IMR-90 (cell line): ENCODE measurements around the gene TWIST2. TPM values are rescaled to one million over a fixed set of nuclear protein-coding genes. Genes with fewer than 3 reads are reported as not detected.

Source experiments
- ATAC-seq: fragments of 200-7000 bp; cut with Tn5 transposase; 2 replicates; pipeline ENCODE4 v1.9.1; 2020; ENCODE audit warnings: low read depth, mild to moderate bottlenecking, moderate library complexity
- BruUV-seq: library from RNA; stranded (reverse); fragments of 400-500 nt; replicated peaks from 2 replicates; lab custom pipeline; 2021; lab: Mats Ljungman, UMichigan
- CTCF ChIA-PET: fragments of 300-600 bp; formaldehyde crosslinking; extraction: SDS; loops from one replicate; lab custom pipeline; 2021; ENCODE audit warnings: antibody characterized with exemption; lab: Yijun Ruan, JAX
- POLR2A ChIA-PET: fragments of 300-600 bp; sonication (Branson Sonifier 250); formaldehyde crosslinking; loops from one replicate; lab custom pipeline; 2022; ENCODE audit warnings: antibody characterized with exemption; ENCODE audit not compliant: unreplicated experiment; lab: Charles Lee
- DNase-seq: peaks from one replicate; pipeline ENCODE4 v3.0.0; 2013
- H2AFZ ChIP-seq: replicated peaks from 2 replicates; pipeline ENCODE3; 2013; ENCODE audit warnings: low read length, mild to moderate bottlenecking; ENCODE audit not compliant: poor library complexity
- H2AK5ac ChIP-seq: 2 replicates; pipeline ENCODE4 v1.6.1; 2013; ENCODE audit warnings: low read depth, low read length, inconsistent platforms
- H2AK9ac ChIP-seq: replicated peaks from 2 replicates; pipeline ENCODE3; 2013; ENCODE audit warnings: mild to moderate bottlenecking, low read depth, low read length, moderate library complexity; ENCODE audit not compliant: poor library complexity
- H2BK120ac ChIP-seq: 2 replicates; pipeline ENCODE4 v1.6.1; 2013; ENCODE audit warnings: low read depth, low read length, inconsistent platforms
- H2BK15ac ChIP-seq: 3 replicates; pipeline ENCODE4 v1.6.1; 2013; ENCODE audit warnings: low read depth, low read length, inconsistent platforms
- H2BK20ac ChIP-seq: 2 replicates; pipeline ENCODE4 v1.6.1; 2013; ENCODE audit warnings: low read depth, mild to moderate bottlenecking, inconsistent platforms, low read length, moderate library complexity
- H2BK5ac ChIP-seq: 2 replicates; pipeline ENCODE4 v1.6.1; 2013; ENCODE audit warnings: mild to moderate bottlenecking, low read depth, low read length, inconsistent platforms; ENCODE audit not compliant: poor library complexity, severe bottlenecking
- H3K14ac ChIP-seq: replicated peaks from 2 replicates; pipeline ENCODE4 v1.6.1; 2013; ENCODE audit warnings: low read depth, low read length, inconsistent platforms
- H3K18ac ChIP-seq: 2 replicates; pipeline ENCODE4 v1.6.1; 2013; ENCODE audit warnings: low read depth, low read length, control low read depth
- H3K23ac ChIP-seq: 2 replicates; pipeline ENCODE4 v1.6.1; 2013; ENCODE audit warnings: low read depth, low read length, inconsistent platforms
- H3K27ac ChIP-seq: 2 replicates; pipeline ENCODE4 v1.5.1; 2013; ENCODE audit warnings: mild to moderate bottlenecking, control low read depth, low read length; ENCODE audit not compliant: insufficient read depth
- H3K27me3 ChIP-seq: 2 replicates; pipeline ENCODE4 v1.6.1; 2013; ENCODE audit warnings: low read length; ENCODE audit not compliant: control insufficient read depth, insufficient read depth
- H3K36me3 ChIP-seq: 2 replicates; pipeline ENCODE4 v1.6.1; 2013; ENCODE audit warnings: low read length, mixed read lengths; ENCODE audit not compliant: control insufficient read depth, insufficient read depth
- H3K4ac ChIP-seq: 2 replicates; pipeline ENCODE4 v1.6.1; 2013; ENCODE audit warnings: low read depth, low read length, inconsistent platforms
- H3K4me1 ChIP-seq: 2 replicates; pipeline ENCODE4 v1.6.1; 2013; ENCODE audit warnings: low read length, mixed read lengths; ENCODE audit not compliant: control insufficient read depth, insufficient read depth
- H3K4me2 ChIP-seq: 2 replicates; pipeline ENCODE4 v1.6.1; 2013; ENCODE audit warnings: low read depth, mild to moderate bottlenecking, control low read depth, low read length, moderate library complexity
- H3K4me3 ChIP-seq: 2 replicates; pipeline ENCODE4 v1.5.1; 2013; ENCODE audit warnings: low read depth, mild to moderate bottlenecking, control low read depth, low read length, moderate library complexity; ENCODE audit not compliant: insufficient read depth
- H3K56ac ChIP-seq: 2 replicates; pipeline ENCODE4 v1.6.1; 2013; ENCODE audit warnings: low read length, inconsistent platforms; ENCODE audit not compliant: insufficient read depth; ENCODE audit errors: extremely low read depth
- H3K79me1 ChIP-seq, 2 experiments: 2 replicates each; pipeline ENCODE4 v1.6.1; 2013; ENCODE audit warnings: low read length in 2 of 2, inconsistent platforms in 1 of 2, low read depth in 1 of 2
- H3K9ac ChIP-seq: 2 replicates; pipeline ENCODE4 v1.6.1; 2013; ENCODE audit warnings: low read depth, low read length, control low read depth
- H3K9me1 ChIP-seq: 2 replicates; pipeline ENCODE4 v1.6.1; 2013; ENCODE audit warnings: low read length, inconsistent platforms; ENCODE audit not compliant: insufficient read depth
- H3K9me3 ChIP-seq: 2 replicates; pipeline ENCODE4 v1.6.1; 2013; ENCODE audit warnings: low read length; ENCODE audit not compliant: control insufficient read depth, insufficient read depth
- H4K20me1 ChIP-seq: 2 replicates; pipeline ENCODE4 v1.6.1; 2013; ENCODE audit warnings: low read length, inconsistent platforms; ENCODE audit not compliant: insufficient read depth
- H4K5ac ChIP-seq: 2 replicates; pipeline ENCODE4 v1.6.1; 2013; ENCODE audit warnings: mild to moderate bottlenecking, low read depth, low read length, control low read depth
- H4K8ac ChIP-seq, 2 experiments: 2 replicates each; pipeline ENCODE4 v1.6.1; 2013; ENCODE audit warnings: low read depth in 2 of 2, low read length in 2 of 2, control low read depth in 1 of 2, inconsistent platforms in 1 of 2
- H4K91ac ChIP-seq: 2 replicates; pipeline ENCODE4 v1.6.1; 2013; ENCODE audit warnings: low read depth, low read length, inconsistent platforms; ENCODE audit not compliant: insufficient read depth
- BHLHE40 ChIP-seq: fragments of 150-350 bp; IDR thresholded peaks from 2 replicates; pipeline ENCODE4 v1.6.1; 2016; ENCODE audit warnings: mild to moderate bottlenecking, low read depth, low read length
- CEBPB ChIP-seq: IDR thresholded peaks from 2 replicates; pipeline ENCODE4 v1.6.1; 2012; ENCODE audit warnings: low read depth, low read length, improper control_type of control experiment
- CHD1 ChIP-seq: IDR thresholded peaks from 2 replicates; pipeline ENCODE4 v1.6.1; 2012; ENCODE audit warnings: low read depth, low read length, improper control_type of control experiment
- FOS ChIP-seq: fragments of 150-350 bp; IDR thresholded peaks from 2 replicates; pipeline ENCODE4 v1.6.1; 2016; ENCODE audit warnings: low read depth, low read length
- MAFK ChIP-seq: IDR thresholded peaks from 2 replicates; pipeline ENCODE4 v1.6.1; 2012; ENCODE audit warnings: low read depth, low read length, improper control_type of control experiment
- MAZ ChIP-seq: IDR thresholded peaks from 2 replicates; pipeline ENCODE4 v1.6.1; 2012; ENCODE audit warnings: low read depth, mild to moderate bottlenecking, low read length, improper control_type of control experiment, moderate library complexity, borderline replicate concordance
- MXI1 ChIP-seq: IDR thresholded peaks from 2 replicates; pipeline ENCODE4 v1.6.1; 2012; ENCODE audit warnings: low read depth, mild to moderate bottlenecking, low read length, moderate library complexity, borderline replicate concordance
- NFE2L2 ChIP-seq: fragments of 150-350 bp; IDR thresholded peaks from 2 replicates; pipeline ENCODE4 v1.6.1; 2016; ENCODE audit warnings: low read depth, mild to moderate bottlenecking, low read length
- POLR2A ChIP-seq: IDR thresholded peaks from 2 replicates; pipeline ENCODE4 v1.6.1; 2012; ENCODE audit warnings: mild to moderate bottlenecking, low read depth, low read length
- RCOR1 ChIP-seq: IDR thresholded peaks from 2 replicates; pipeline ENCODE4 v1.6.1; 2012; ENCODE audit warnings: mild to moderate bottlenecking, low read length, improper control_type of control experiment; ENCODE audit not compliant: insufficient replicate concordance
- RFX5 ChIP-seq: IDR thresholded peaks from 2 replicates; pipeline ENCODE4 v1.8.0; 2012; ENCODE audit warnings: low read depth, mild to moderate bottlenecking, low read length, moderate library complexity
- SMC3 ChIP-seq: fragments of 150-350 bp; IDR thresholded peaks from 2 replicates; pipeline ENCODE4 v1.6.1; 2016; ENCODE audit warnings: low read depth, mild to moderate bottlenecking, antibody characterized with exemption, low read length, moderate library complexity
- WGBS, 2 experiments: methylation state at CpG; one replicate each; pipeline versions ENCODE4 v1.1.5 to v1.1.7; 2013; ENCODE audit warnings: missing lambda C conversion rate in 2 of 2; ENCODE audit not compliant: insufficient read length in 1 of 2; ENCODE audit errors: extremely low coverage in 2 of 2; 5-methylcytosine and 5-hydroxymethylcytosine counted together
- dilution Hi-C: fragments of 300-500 bp; cut with HindIII; formaldehyde crosslinking; loops from one replicate; pipeline ENCODE4 v1.14.3; 2018; ENCODE audit warnings: low sequenced_read_pairs; ENCODE audit not compliant: unreplicated experiment
- in situ Hi-C: fragments of 300-500 bp; cut with MboI; formaldehyde crosslinking; loops from 3 replicates; pipeline ENCODE4 v1.14.3; 2019; ENCODE audit warnings: low sequenced_read_pairs, inconsistent platforms, mixed read lengths
- intact Hi-C: fragments of 100-400 bp; cut with micrococcal nuclease; formaldehyde crosslinking; loops from 2 replicates; pipeline ENCODE4 v1.10.0; 2022
- polyA plus RNA-seq, 3 experiments: library from polyadenylated mRNA; depleted of rRNA; stranded (reverse); fragments of >200 nt; gene quantifications; 2 replicates each; pipeline ENCODE4 v1.2.3, GENCODE V29; 2012; ENCODE audit warnings: low replicate concordance in 1 of 3
- total RNA-seq: library from RNA; depleted of rRNA; stranded (reverse); fragments of >200 nt; gene quantifications from 2 replicates; pipeline ENCODE4 v1.2.3, GENCODE V29; 2012
- TF ChIP-seq, protein P1 (sequence below): conservative IDR thresholded peaks from 2 replicates; pipeline ENCODE4 v1.5.1; 2012; ENCODE audit warnings: mild to moderate bottlenecking, low read depth, low read length, improper control_type of control experiment
- TF ChIP-seq, protein P2 (sequence below): fragments of 150-350 bp; IDR thresholded peaks from 2 replicates; pipeline ENCODE4 v1.6.1; 2017; ENCODE audit warnings: mild to moderate bottlenecking, antibody characterized with exemption, low read length, low read depth

The TWIST2 gene
- total and polyA plus RNA-seq, 2 of the 4 experiments (the other 2 are of a cell fraction), result 9.3 to 33.6 TPM

DNA sequence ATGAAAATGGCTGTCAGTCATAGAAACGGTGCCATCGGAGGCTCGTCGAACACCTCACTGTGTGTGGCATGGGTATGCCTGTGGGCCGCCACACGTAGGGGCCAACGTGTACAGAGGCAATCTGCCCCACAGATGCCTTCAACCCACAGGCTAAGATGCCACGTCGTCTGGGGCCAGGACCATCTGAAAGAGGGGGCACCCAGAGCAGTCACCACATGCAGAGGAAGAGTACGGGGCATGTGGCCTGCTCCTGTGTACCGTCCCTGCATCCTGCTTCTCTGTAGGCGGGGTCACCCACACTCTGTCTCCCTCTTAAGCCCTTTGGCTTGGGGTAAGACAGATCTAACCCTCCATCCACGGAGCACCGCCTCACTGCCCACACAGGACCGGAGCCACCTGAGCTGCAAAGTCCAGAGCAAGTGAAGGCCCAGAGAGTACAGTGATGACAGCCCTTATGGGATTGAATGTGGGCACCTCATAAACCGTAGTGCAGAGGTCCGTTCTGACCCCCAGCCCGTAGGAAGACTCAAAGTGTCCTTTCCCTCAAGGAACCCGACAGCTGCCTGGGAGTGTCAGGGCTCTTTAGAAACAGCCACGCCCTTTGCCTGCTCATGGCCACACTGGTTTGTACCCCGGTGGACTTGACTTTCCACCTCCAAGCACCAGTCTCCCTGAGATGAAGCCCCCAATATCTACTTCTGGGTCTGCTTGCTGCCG is 66.2 kb downstream of the TWIST2 start:
- Histone ChIP-seq H4K91ac (peak overlapping the region; percentile 89), H4K5ac (peak overlapping the region; percentile 55; the same call in 1 of the 2 replicates), H2BK5ac (peak overlapping the region; percentile 83), H3K27me3 (no peaks in the 10 kb centered on the region), H4K20me1 (0 out of 2 replicates have a peak, but pooled peaks cover 2% of the 10 kb centered on the region), H3K4ac (peak overlapping the region; percentile 88), H2BK120ac (peak overlapping the region; percentile 90), H3K36me3 (peaks cover 25% of the 10 kb centered on the region), H2AK5ac (peak overlapping the region; percentile 97), H3K9me1 (peaks cover 20% of the 10 kb centered on the region), H3K18ac (peak overlapping the region; percentile 13; the same call in 1 of the 2 replicates), H3K14ac (peak overlapping the region; percentile 80), H2AFZ (peak overlapping the region; percentile 85), H2AK9ac (peak overlapping the region; percentile 86), H3K56ac (peak overlapping the region; percentile 24; the same call in 1 of the 2 replicates), H3K4me2 (no peak overlapping the region), H3K4me1 (peaks cover 10% of the 10 kb centered on the region), H3K79me1 (peaks cover under 1 to 19% of the 10 kb centered on the region in 2 experiments; a peak in 3 of 4 replicates), H2BK20ac (peak overlapping the region; percentile 90), H3K27ac (peak overlapping the region; percentile 44; the same call in 1 of the 2 replicates), H3K9ac (no peak overlapping the region; the same call in 1 of the 2 replicates), H2BK15ac (peak overlapping the region; percentile 87; the same call in 2 of the 3 replicates), H3K9me3 (peaks cover 3% of the 10 kb centered on the region; the same call in 1 of the 2 replicates), H3K23ac (peak overlapping the region; percentile 80; the same call in 1 of the 2 replicates), H4K8ac (peak overlapping the region; percentile 87 to 91), H3K4me3 (no peak overlapping the region)
- no peak for DNase-seq
- ChIA-PET CTCF (no interaction called here), POLR2A (no interaction called here)
- ATAC-seq, result peak; percentile 6; the same call in 1 of the 2 replicates
- in situ Hi-C loops (no loop called here), dilution Hi-C loops (no loop called here), intact Hi-C loops (no loop called here)
- no TSS peak for BruUV-seq
- 89% methylated on average over 11 of the region's 22 CpGs; no CpG with 5 or more reads in 1 of the 2 experiments for WGBS, 2 experiments
- TF ChIP-seq FOS (no peak), CHD1 (no peak), MAFK (no peak), BHLHE40 (no peak), MAZ (no peak), CEBPB (no peak), SMC3 (no peak), MXI1 (no peak), RFX5 (no peak), NFE2L2 (no peak), POLR2A (no peak), RCOR1 (no peak)
- TF ChIP-seq, protein P1, sequence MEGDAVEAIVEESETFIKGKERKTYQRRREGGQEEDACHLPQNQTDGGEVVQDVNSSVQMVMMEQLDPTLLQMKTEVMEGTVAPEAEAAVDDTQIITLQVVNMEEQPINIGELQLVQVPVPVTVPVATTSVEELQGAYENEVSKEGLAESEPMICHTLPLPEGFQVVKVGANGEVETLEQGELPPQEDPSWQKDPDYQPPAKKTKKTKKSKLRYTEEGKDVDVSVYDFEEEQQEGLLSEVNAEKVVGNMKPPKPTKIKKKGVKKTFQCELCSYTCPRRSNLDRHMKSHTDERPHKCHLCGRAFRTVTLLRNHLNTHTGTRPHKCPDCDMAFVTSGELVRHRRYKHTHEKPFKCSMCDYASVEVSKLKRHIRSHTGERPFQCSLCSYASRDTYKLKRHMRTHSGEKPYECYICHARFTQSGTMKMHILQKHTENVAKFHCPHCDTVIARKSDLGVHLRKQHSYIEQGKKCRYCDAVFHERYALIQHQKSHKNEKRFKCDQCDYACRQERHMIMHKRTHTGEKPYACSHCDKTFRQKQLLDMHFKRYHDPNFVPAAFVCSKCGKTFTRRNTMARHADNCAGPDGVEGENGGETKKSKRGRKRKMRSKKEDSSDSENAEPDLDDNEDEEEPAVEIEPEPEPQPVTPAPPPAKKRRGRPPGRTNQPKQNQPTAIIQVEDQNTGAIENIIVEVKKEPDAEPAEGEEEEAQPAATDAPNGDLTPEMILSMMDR, result no peak
- TF ChIP-seq, protein P2, sequence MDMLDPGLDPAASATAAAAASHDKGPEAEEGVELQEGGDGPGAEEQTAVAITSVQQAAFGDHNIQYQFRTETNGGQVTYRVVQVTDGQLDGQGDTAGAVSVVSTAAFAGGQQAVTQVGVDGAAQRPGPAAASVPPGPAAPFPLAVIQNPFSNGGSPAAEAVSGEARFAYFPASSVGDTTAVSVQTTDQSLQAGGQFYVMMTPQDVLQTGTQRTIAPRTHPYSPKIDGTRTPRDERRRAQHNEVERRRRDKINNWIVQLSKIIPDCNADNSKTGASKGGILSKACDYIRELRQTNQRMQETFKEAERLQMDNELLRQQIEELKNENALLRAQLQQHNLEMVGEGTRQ, result no peak
